GM10847 (cell line): ENCODE results near the gene AKIRIN1.

Experiments
- POLR2A ChIP-seq: IDR thresholded peaks from 2 replicates; pipeline ENCODE4 v1.6.1; 2011; ENCODE audit not compliant: insufficient read length; ENCODE audit errors: extremely low read depth

The AKIRIN1 gene

GRCh38 chr1:38990738-38991637, at the start of gene AKIRIN1:
TSS of gene AKIRIN1 (plus strand) at chr1:38991276. CDS start at chr1:38991381, 105 bp downstream.
- peak; percentile 88 for TF ChIP-seq POLR2A

GRCh38 chr1:38941527-38942019, 49.5 kb upstream of the AKIRIN1 start, which contains the start of gene RHBDL2:
TSS of gene RHBDL2 (minus strand) at chr1:38941830. CDS start at chr1:38919212, 22,618 bp downstream.
- no peak for TF ChIP-seq POLR2A

GRCh38 chr1:38942664-38943428, 48.2 kb upstream of the AKIRIN1 start:
- no peak for TF ChIP-seq POLR2A

GRCh38 chr1:38944547-38944946, 46.5 kb upstream of the AKIRIN1 start:
- no peak for TF ChIP-seq POLR2A

- TF ChIP-seq POLR2A, result no peak
Observed at GRCh38 chr1:38950553-38950952, 40.5 kb upstream of the AKIRIN1 start.

- no peak for TF ChIP-seq POLR2A
Observed at GRCh38 chr1:38953433-38953860, 37.6 kb upstream of the AKIRIN1 start.

- TF ChIP-seq POLR2A, result no peak
Observed at GRCh38 chr1:38958967-38959366, 32.1 kb upstream of the AKIRIN1 start.

- no peak for TF ChIP-seq POLR2A
Observed at GRCh38 chr1:38962113-38962512, 29.0 kb upstream of the AKIRIN1 start.

GRCh38 chr1:38962560-38962959, 28.5 kb upstream of the AKIRIN1 start:
- no peak for TF ChIP-seq POLR2A

- no peak for TF ChIP-seq POLR2A
Observed at GRCh38 chr1:38964140-38964548, 26.9 kb upstream of the AKIRIN1 start.

- TF ChIP-seq POLR2A, result no peak
Observed at GRCh38 chr1:38973659-38974437, 17.2 kb upstream of the AKIRIN1 start.

- no peak for TF ChIP-seq POLR2A
Observed at GRCh38 chr1:38989979-38990378, 1.1 kb upstream of the AKIRIN1 start.

GRCh38 chr1:38990386-38990737, 714 bp upstream of the AKIRIN1 start:
- TF ChIP-seq POLR2A, result no peak

GRCh38 chr1:38991638-38992411, 749 bp downstream of the AKIRIN1 start:
- no peak for TF ChIP-seq POLR2A

- no peak for TF ChIP-seq POLR2A
Observed at GRCh38 chr1:38992412-38993111, 1.5 kb downstream of the AKIRIN1 start.
